Esophagus squamous epithelium (tissue), 4 donors: ENCODE measurements around the gene RAB20.

Experiments
- POLR2A ChIP-seq, 4 donors: fragments of 450-650 bp; IDR thresholded peaks; one replicate each; pipeline ENCODE4 v1.6.1; 2017; ENCODE audit warnings: antibody characterized with exemption in 4 of 4, mild to moderate bottlenecking in 4 of 4, moderate library complexity in 3 of 4
- TF ChIP-seq, protein P1 (sequence below), 6 experiments: fragments of 450-650 bp in 4 of 6; fragments of 200-600 bp in 2 of 6; sonication (generic) in 2 of 6; IDR thresholded peaks; one replicate each; pipeline ENCODE4 v1.5.1; 2016 to 2019; ENCODE audit warnings: antibody characterized with exemption in 6 of 6, mild to moderate bottlenecking in 4 of 6, moderate library complexity in 4 of 6

DNA sequence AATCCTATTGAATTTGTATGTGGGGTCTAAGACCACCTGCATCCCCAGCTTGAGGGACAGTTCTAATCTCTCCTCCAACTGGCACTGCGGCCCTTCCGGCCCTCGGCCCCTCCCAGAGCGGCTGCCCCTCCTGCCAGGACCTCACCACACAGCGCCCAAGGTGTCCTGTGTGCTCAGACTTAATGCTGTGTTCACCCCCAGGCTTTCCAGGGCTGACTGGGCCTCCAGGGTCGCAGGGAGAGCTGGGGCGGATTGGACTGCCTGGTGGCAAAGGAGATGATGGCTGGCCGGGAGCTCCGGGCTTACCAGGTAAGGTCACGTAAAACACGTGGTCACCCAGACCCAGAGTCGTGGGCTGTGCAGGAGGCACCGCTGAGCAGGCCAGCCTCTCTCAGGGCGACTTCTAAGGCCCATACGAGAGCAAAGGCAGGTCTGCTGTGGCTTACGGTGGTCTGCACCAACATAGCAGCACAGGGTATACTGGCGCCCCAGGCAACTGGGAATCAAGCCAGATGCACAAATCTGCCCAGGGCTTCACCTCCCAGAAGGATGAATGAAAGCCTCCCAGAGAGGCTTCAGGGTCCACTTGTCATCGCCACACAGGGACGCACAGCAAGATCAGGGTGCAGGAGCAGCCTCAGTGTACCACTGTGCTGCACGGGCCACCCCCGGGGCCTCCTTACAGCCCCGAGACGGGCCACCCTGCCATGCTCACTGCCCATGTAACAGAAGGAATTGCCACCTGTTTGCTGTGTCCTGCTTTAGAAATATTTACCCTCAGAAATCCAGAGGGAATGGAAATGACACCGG is 69.4 kb downstream of the RAB20 start:
- TF ChIP-seq, protein P1, sequence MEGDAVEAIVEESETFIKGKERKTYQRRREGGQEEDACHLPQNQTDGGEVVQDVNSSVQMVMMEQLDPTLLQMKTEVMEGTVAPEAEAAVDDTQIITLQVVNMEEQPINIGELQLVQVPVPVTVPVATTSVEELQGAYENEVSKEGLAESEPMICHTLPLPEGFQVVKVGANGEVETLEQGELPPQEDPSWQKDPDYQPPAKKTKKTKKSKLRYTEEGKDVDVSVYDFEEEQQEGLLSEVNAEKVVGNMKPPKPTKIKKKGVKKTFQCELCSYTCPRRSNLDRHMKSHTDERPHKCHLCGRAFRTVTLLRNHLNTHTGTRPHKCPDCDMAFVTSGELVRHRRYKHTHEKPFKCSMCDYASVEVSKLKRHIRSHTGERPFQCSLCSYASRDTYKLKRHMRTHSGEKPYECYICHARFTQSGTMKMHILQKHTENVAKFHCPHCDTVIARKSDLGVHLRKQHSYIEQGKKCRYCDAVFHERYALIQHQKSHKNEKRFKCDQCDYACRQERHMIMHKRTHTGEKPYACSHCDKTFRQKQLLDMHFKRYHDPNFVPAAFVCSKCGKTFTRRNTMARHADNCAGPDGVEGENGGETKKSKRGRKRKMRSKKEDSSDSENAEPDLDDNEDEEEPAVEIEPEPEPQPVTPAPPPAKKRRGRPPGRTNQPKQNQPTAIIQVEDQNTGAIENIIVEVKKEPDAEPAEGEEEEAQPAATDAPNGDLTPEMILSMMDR (IDR thresholded peaks at IDR 0.05): no peak
- no peak for TF ChIP-seq POLR2A (IDR thresholded peaks at IDR 0.05)
